SK-N-SH treated with all-trans-retinoic acid at 6 μM for 48 hours (cell line): ENCODE data around the gene GREB1.

Source experiments
- ATAC-seq: fragments of 200-7000 bp; cut with Tn5 transposase; 3 replicates; pipeline ENCODE4 v1.9.1; 2020; ENCODE audit warnings: mild to moderate bottlenecking, moderate library complexity
- ARNTL ChIP-seq: fragments of 450-650 bp; formaldehyde crosslinking; IDR thresholded peaks from 2 replicates; pipeline ENCODE4 v1.5.0; 2020; ENCODE audit warnings: low read depth, mild to moderate bottlenecking, moderate library complexity, borderline replicate concordance
- BACH2 ChIP-seq: fragments of 250-450 bp; sonication (Bioruptor Pico); IDR thresholded peaks from 2 replicates; pipeline ENCODE4 v1.9.0; 2021; ENCODE audit warnings: mild to moderate bottlenecking, borderline replicate concordance
- CREB5 ChIP-seq: fragments of 250-450 bp; sonication (Bioruptor Pico); IDR thresholded peaks from 2 replicates; pipeline ENCODE4 v1.5.1; 2020; ENCODE audit warnings: low read depth, mild to moderate bottlenecking, moderate library complexity
- ESRRG ChIP-seq: fragments of 250-450 bp; sonication (Bioruptor Pico); IDR thresholded peaks from 2 replicates; pipeline ENCODE4 v1.6.1; 2021; ENCODE audit warnings: mild to moderate bottlenecking
- GLIS3 ChIP-seq: fragments of 250-450 bp; sonication (Bioruptor Pico); IDR thresholded peaks from 2 replicates; pipeline ENCODE4 v1.5.0; 2020; ENCODE audit warnings: mild to moderate bottlenecking, moderate library complexity
- ISL1 ChIP-seq: fragments of 250-450 bp; sonication (Bioruptor Pico); IDR thresholded peaks from 2 replicates; pipeline ENCODE4 v2.1.2; 2022; ENCODE audit warnings: mild to moderate bottlenecking, moderate library complexity
- OSR1 ChIP-seq: fragments of 250-450 bp; sonication (Bioruptor Pico); IDR thresholded peaks from 2 replicates; pipeline ENCODE4 v1.8.0; 2022; ENCODE audit warnings: moderate library complexity, mild to moderate bottlenecking, inconsistent platforms
- PATZ1 ChIP-seq: fragments of 250-450 bp; sonication (Bioruptor Pico); IDR thresholded peaks from 2 replicates; pipeline ENCODE4 v1.8.0; 2020; ENCODE audit warnings: mild to moderate bottlenecking, moderate library complexity, borderline replicate concordance
- POU6F1 ChIP-seq: fragments of 250-450 bp; sonication (Bioruptor Pico); IDR thresholded peaks from 2 replicates; pipeline ENCODE4 v1.8.0; 2021; ENCODE audit warnings: low read depth, mild to moderate bottlenecking, moderate library complexity, borderline replicate concordance
- PPARA ChIP-seq: fragments of 250-450 bp; sonication (Bioruptor Pico); IDR thresholded peaks from 2 replicates; pipeline ENCODE4 v1.5.0; 2020; ENCODE audit warnings: mild to moderate bottlenecking, borderline replicate concordance
- RARB ChIP-seq: fragments of 250-450 bp; sonication (Bioruptor Pico); IDR thresholded peaks from 2 replicates; pipeline ENCODE4 v1.8.0; 2021; ENCODE audit warnings: mild to moderate bottlenecking, moderate library complexity
- SNAI2 ChIP-seq: fragments of 250-450 bp; sonication (Bioruptor Pico); IDR thresholded peaks from 2 replicates; pipeline ENCODE4 v1.5.0; 2020; ENCODE audit warnings: mild to moderate bottlenecking, moderate library complexity
- TCF4 ChIP-seq: fragments of 250-450 bp; sonication (Bioruptor Pico); IDR thresholded peaks from 2 replicates; pipeline ENCODE4 v1.8.0; 2021; ENCODE audit warnings: mild to moderate bottlenecking, moderate library complexity, borderline replicate concordance
- TOX ChIP-seq: fragments of 250-450 bp; sonication (Bioruptor Pico); IDR thresholded peaks from 2 replicates; pipeline ENCODE4 v1.8.0; 2021; ENCODE audit warnings: mild to moderate bottlenecking, moderate library complexity, borderline replicate concordance
- TSHZ2 ChIP-seq: fragments of 250-450 bp; sonication (Bioruptor Pico); IDR thresholded peaks from 2 replicates; pipeline ENCODE4 v1.5.0; 2020; ENCODE audit warnings: mild to moderate bottlenecking, moderate library complexity
- ZC3H10 ChIP-seq: fragments of 250-450 bp; sonication (Bioruptor Pico); IDR thresholded peaks from 2 replicates; pipeline ENCODE4 v1.5.1; 2021; ENCODE audit warnings: mild to moderate bottlenecking, moderate library complexity
- ZFP3 ChIP-seq: fragments of 250-450 bp; sonication (Bioruptor Pico); IDR thresholded peaks from 2 replicates; pipeline ENCODE4 v1.5.0; 2020; ENCODE audit warnings: mild to moderate bottlenecking, moderate library complexity
- ZFP30 ChIP-seq: fragments of 450-650 bp; formaldehyde crosslinking; IDR thresholded peaks from 2 replicates; pipeline ENCODE4 v1.5.0; 2022; ENCODE audit warnings: mild to moderate bottlenecking, moderate library complexity
- ZNF565 ChIP-seq: fragments of 450-650 bp; formaldehyde crosslinking; conservative IDR thresholded peaks from 2 replicates; pipeline ENCODE4 v1.5.0; 2020; ENCODE audit warnings: low read depth, mild to moderate bottlenecking, moderate library complexity
- ZNF70 ChIP-seq: fragments of 450-650 bp; formaldehyde crosslinking; IDR thresholded peaks from 2 replicates; pipeline ENCODE4 v1.5.0; 2020; ENCODE audit warnings: mild to moderate bottlenecking, moderate library complexity
- ZNF8 ChIP-seq: fragments of 450-650 bp; formaldehyde crosslinking; IDR thresholded peaks from 2 replicates; pipeline ENCODE4 v1.5.0; 2020; ENCODE audit warnings: mild to moderate bottlenecking, moderate library complexity

GREB1 gene

GRCh38 chr2:11507517-11507916 is 26.3 kb upstream of the GREB1 start:
- ATAC-seq: no peak

GRCh38 chr2:11508279-11508678 is 25.6 kb upstream of the GREB1 start:
- ATAC-seq: no peak
- TF ChIP-seq ZNF70 (CRISPR knock-in tag) (no peak), ISL1 (CRISPR knock-in tag) (no peak), ARNTL (CRISPR knock-in tag) (no peak), ZC3H10 (CRISPR knock-in tag) (no peak), CREB5 (no peak), POU6F1 (CRISPR knock-in tag) (no peak), ZNF565 (CRISPR knock-in tag) (no peak), TSHZ2 (CRISPR knock-in tag) (no peak), SNAI2 (CRISPR knock-in tag) (no peak)

More at GRCh38 chr2:11507517-11507916, 26.3 kb upstream of the GREB1 start:
- TF ChIP-seq OSR1: no peak
- no peak for TF ChIP-seq RARB
- no peak for TF ChIP-seq ZFP3 (CRISPR knock-in tag)
- no peak for TF ChIP-seq BACH2 (CRISPR knock-in tag)
- no peak for TF ChIP-seq ZFP30 (CRISPR knock-in tag)
- no peak for TF ChIP-seq PATZ1 (CRISPR knock-in tag)
- no peak for TF ChIP-seq POU6F1 (CRISPR knock-in tag)
- TF ChIP-seq PPARA (CRISPR knock-in tag): no peak
- TF ChIP-seq TCF4 (CRISPR knock-in tag): no peak
- no peak for TF ChIP-seq CREB5
- no peak for TF ChIP-seq ZNF70 (CRISPR knock-in tag)
- TF ChIP-seq GLIS3 (CRISPR knock-in tag): no peak
- TF ChIP-seq ESRRG (CRISPR knock-in tag): no peak
- TF ChIP-seq SNAI2 (CRISPR knock-in tag): no peak
- TF ChIP-seq ZNF8 (CRISPR knock-in tag): no peak
- TF ChIP-seq TOX (CRISPR knock-in tag): no peak
- TF ChIP-seq ZNF565 (CRISPR knock-in tag): no peak
